ENCODE data around the gene SLC6A13. TPM values are rescaled to one million over a fixed set of nuclear protein-coding genes. Genes with fewer than 3 reads are reported as not detected.

SLC6A13 gene
- total RNA-seq, 1 experiment from 2014 or later, result not detected

GRCh38 chr12:208813-209212, 53.8 kb downstream of the SLC6A13 start:
- no CpG with 5 or more reads among the region's 4 CpGs for WGBS (ENCODE audit: extremely low coverage, insufficient read length, low lambda C conversion rate)
- Histone ChIP-seq H2AFZ (ENCODE audit: low read length) (no peak overlapping the region), H3K79me1 (ENCODE audit: insufficient read depth, low read depth, low read length, poor library complexity, severe bottlenecking) (no peaks in the 10 kb centered on the region), H3K14ac (ENCODE audit: insufficient read depth, low read length) (no peak overlapping the region), H3K23me2 (ENCODE audit: insufficient read length, low read depth, low read length, poor library complexity, severe bottlenecking) (peaks cover 5% of the 10 kb centered on the region), H3K23ac (ENCODE audit: insufficient read length, low read depth, low read length) (no peak overlapping the region), H4K20me1 (ENCODE audit: control insufficient read depth, insufficient read depth, insufficient read length) (no peaks in the 10 kb centered on the region), H4K8ac (replicated peaks; ENCODE audit: insufficient read length, low read depth, low read length) (no peak overlapping the region), H4K91ac (ENCODE audit: insufficient read length, low read depth, low read length) (no peak overlapping the region), H3K27ac (ENCODE audit: insufficient read length, low read depth, low read length) (no peak overlapping the region), H2BK5ac (ENCODE audit: insufficient read length, low read length) (no peak overlapping the region), H3K9me3 (ENCODE audit: control insufficient read depth, low read depth, low read length) (no peaks in the 10 kb centered on the region), H2BK15ac (ENCODE audit: low read depth, low read length) (no peak overlapping the region), H3K18ac (ENCODE audit: insufficient read length, low read depth, low read length) (no peak overlapping the region), H2BK20ac (ENCODE audit: low read depth, low read length, poor library complexity, severe bottlenecking) (no peak overlapping the region), H3K27me3 (ENCODE audit: insufficient read depth, low read length) (peaks cover 9% of the 10 kb centered on the region; the same call in 1 of the 2 replicates), H2BK12ac (ENCODE audit: insufficient read length, low read depth, low read length) (no peak overlapping the region), H2BK120ac (ENCODE audit: low read depth, low read length, poor library complexity, severe bottlenecking) (no peak overlapping the region), H2AK5ac (ENCODE audit: insufficient read length, low read length) (no peak overlapping the region), H3K4me1 (ENCODE audit: insufficient read depth, low read length) (no peaks in the 10 kb centered on the region), H3K9ac (ENCODE audit: extremely low read depth, insufficient read length, low read length) (no peak overlapping the region), H3K56ac (ENCODE audit: insufficient read length, low read depth, low read length) (no peak overlapping the region), H3T11ph (ENCODE audit: low read length) (no peak overlapping the region), H4K5ac (ENCODE audit: insufficient read length, low read depth, low read length) (no peak overlapping the region), H3K4ac (ENCODE audit: low read depth, low read length) (no peak overlapping the region), H3K4me2 (ENCODE audit: insufficient read depth, insufficient read length, low read length) (no peak overlapping the region), H3K79me2 (ENCODE audit: insufficient read depth, low read length) (no peaks in the 10 kb centered on the region)
- no peaks in the 10 kb centered on the region; a peak in 2 of 5 replicates for H3K9me3 Mint-ChIP-seq
- no peak for DNase-seq
- peaks cover 99% of the 10 kb centered on the region for H3K27me3 Mint-ChIP-seq (ENCODE audit: low read depth)
- H3K4me1 Mint-ChIP-seq, result peaks cover 30 to 36% of the 10 kb centered on the region in 2 experiments
- no peak overlapping the region for H3K27ac Mint-ChIP-seq
- no peak for TF ChIP-seq CTCF (conservative IDR thresholded peaks at IDR 0.05)
- no peaks in the 10 kb centered on the region for H3K36me3 Mint-ChIP-seq (ENCODE audit: insufficient read depth in 1 of 3, low read depth in 3 of 3)
- no peak overlapping the region for H3K4me3 Mint-ChIP-seq

Measured in H9 (cell line).